Uterus (tissue), 4 donors: Measurements from ENCODE around the gene INTS11. TPM values are rescaled to one million over a fixed set of nuclear protein-coding genes. Genes with fewer than 3 reads are reported as not detected.
A peak's percentile ranks its signal among the peaks of the same experiment; 100 is the strongest.

ENCODE experiments used
- DNase-seq, 2 donors: peaks; one replicate each; pipeline ENCODE4 v3.0.0-alpha.2; 2019 to 2020
- H3K27ac ChIP-seq, 2 donors: fragments of 200-600 bp; sonication (generic); 1 replicate in 1 of 2; 2 replicates in 1 of 2; pipeline ENCODE4 v1.5.1; 2016 to 2018
- H3K27me3 ChIP-seq, 2 donors: fragments of 200-600 bp; sonication (generic); one replicate each; pipeline ENCODE4 v1.5.1; 2018 to 2019; ENCODE audit warnings: control low read depth in 1 of 2
- H3K36me3 ChIP-seq, 2 donors: fragments of 200-600 bp; sonication (generic); one replicate each; pipeline ENCODE4 v1.5.1; 2019; ENCODE audit warnings: control low read depth in 1 of 2
- H3K4me1 ChIP-seq, 2 donors: fragments of 200-600 bp; sonication (generic); one replicate each; pipeline ENCODE4 v1.5.1; 2018 to 2019; ENCODE audit warnings: control low read depth in 1 of 2
- H3K4me3 ChIP-seq, 2 donors: fragments of 200-600 bp; sonication (generic); 1 replicate in 1 of 2; 2 replicates in 1 of 2; pipeline ENCODE4 v1.5.1; 2018 to 2019; ENCODE audit warnings: mild to moderate bottlenecking in 1 of 2
- H3K9me3 ChIP-seq, 2 donors: fragments of 200-600 bp; sonication (generic); one replicate each; pipeline ENCODE4 v1.5.1; 2019; ENCODE audit warnings: control low read depth in 1 of 2
- CTCF ChIP-seq, 4 experiments: fragments of 200-600 bp in 2 of 4; fragments of 450-650 bp in 2 of 4; sonication (generic) in 2 of 4; IDR thresholded peaks; one replicate each; pipeline ENCODE4 v1.5.1; 2016 to 2019; ENCODE audit warnings: antibody characterized with exemption in 4 of 4, mild to moderate bottlenecking in 2 of 4, moderate library complexity in 1 of 4
- POLR2A ChIP-seq, 2 donors: fragments of 450-650 bp; IDR thresholded peaks; one replicate each; pipeline ENCODE4 v1.6.1; 2016; ENCODE audit warnings: antibody characterized with exemption in 2 of 2, mild to moderate bottlenecking in 1 of 2, moderate library complexity in 1 of 2
- intact Hi-C: fragments of 100-400 bp; cut with DNase I; formaldehyde crosslinking; loops from one replicate; pipeline ENCODE4 v1.15.1; 2023; ENCODE audit warnings: low total_unique reads
- total RNA-seq, 4 donors: library from RNA; depleted of rRNA in 3 of 4; stranded (reverse); fragments of >200 nt in 3 of 4; gene quantifications; one replicate each; pipeline versions ENCODE4 v1.1.0 to v1.2.4, GENCODE V29; 2014 to 2023
- donor health status: DM: yes; HTN: yes; CAD: no.

INTS11 gene
- total RNA-seq, 4 donors from 2014 or later = 45.6 to 277 (median 130) TPM

- no peaks in the 10 kb centered on the region for H3K9me3 ChIP-seq
- peak in 1 of 2 donors; percentile 44 for DNase-seq
- no peak for TF ChIP-seq CTCF (IDR thresholded peaks at IDR 0.05)
- no peak for TF ChIP-seq POLR2A (IDR thresholded peaks at IDR 0.05)
- H3K27me3 ChIP-seq = no peaks in the 10 kb centered on the region
- peak overlapping the region; percentile 96 for H3K27ac ChIP-seq
- H3K4me3 ChIP-seq = peak overlapping the region in 1 of 2 donors; percentile 68
- H3K36me3 ChIP-seq = no peaks in the 10 kb centered on the region
- peaks cover 0 to 23% of the 10 kb centered on the region in 2 donors for H3K4me1 ChIP-seq
- intact Hi-C loops = loop anchor here (10.0 kb wide), 1 partner anchor 54 kb away; the partner anchor contains the start of genes ACAP3 and PUSL1
These were observed 34.8 kb upstream of the INTS11 start for GRCh38 chr1:1359308-1359663.

- H3K27me3 ChIP-seq = no peaks in the 10 kb centered on the region
- intact Hi-C loops = loop anchor here (10.0 kb wide), 1 partner anchor 54 kb away; the partner anchor contains the start of genes ACAP3 and PUSL1
- TF ChIP-seq CTCF (IDR thresholded peaks at IDR 0.05) (no peak), POLR2A (IDR thresholded peaks at IDR 0.05) (peak; percentile 53 to 71)
- H3K27ac ChIP-seq = peak within 1 kb of the TSS; percentile 96
- H3K36me3 ChIP-seq = no peaks in the 10 kb centered on the region
- H3K4me3 ChIP-seq = peak within 1 kb of the TSS; percentile 68 to 70
- no peaks in the 10 kb centered on the region for H3K9me3 ChIP-seq
- H3K4me1 ChIP-seq = peaks cover 5 to 24% of the 10 kb centered on the region in 2 donors
- peak; percentile 93 for DNase-seq
These were observed 34.2 kb upstream of the INTS11 start, which contains the start of gene MXRA8 for GRCh38 chr1:1358433-1359271. MXRA8 (minus strand) TSS chr1:1358555; CDS start chr1:1358504, 51 bp downstream.

GRCh38 chr1:1357871-1358432, 33.5 kb upstream of the INTS11 start:
- Histone ChIP-seq H3K4me3 (peak overlapping the region; percentile 68 to 70), H3K27me3 (no peaks in the 10 kb centered on the region), H3K27ac (peak overlapping the region; percentile 96), H3K9me3 (no peaks in the 10 kb centered on the region), H3K36me3 (no peaks in the 10 kb centered on the region), H3K4me1 (peaks cover 5 to 24% of the 10 kb centered on the region in 2 donors)
- intact Hi-C loops = loop anchor here (10.0 kb wide), 1 partner anchor 53 kb away; the partner anchor contains the start of genes ACAP3 and PUSL1
- TF ChIP-seq CTCF (IDR thresholded peaks at IDR 0.05) = no peak
- no peak for TF ChIP-seq POLR2A (IDR thresholded peaks at IDR 0.05)
- no peak for DNase-seq

GRCh38 chr1:1356796-1357401, 32.4 kb upstream of the INTS11 start:
- H3K27me3 ChIP-seq = no peaks in the 10 kb centered on the region
- H3K27ac ChIP-seq = peak overlapping the region; percentile 96
- no peaks in the 10 kb centered on the region for H3K9me3 ChIP-seq
- TF ChIP-seq CTCF (IDR thresholded peaks at IDR 0.05) = no peak
- TF ChIP-seq POLR2A (IDR thresholded peaks at IDR 0.05) = no peak
- peak overlapping the region; percentile 68 to 70 for H3K4me3 ChIP-seq
- DNase-seq = no peak
- H3K4me1 ChIP-seq = peaks cover 5 to 24% of the 10 kb centered on the region in 2 donors
- no peaks in the 10 kb centered on the region for H3K36me3 ChIP-seq
- intact Hi-C loops = loop anchor here (10.0 kb wide), 1 partner anchor 52 kb away; the partner anchor contains the start of genes ACAP3 and PUSL1
